Rectal smooth muscle tissue (tissue), 1 donor: ENCODE data around the gene AP1M2.

Experiments
- H3K27ac ChIP-seq: one replicate; pipeline ENCODE4 v1.7.0; 2013; ENCODE audit warnings: low read depth, low read length, inconsistent platforms
- H3K27me3 ChIP-seq: one replicate; pipeline ENCODE4 v1.7.0; 2013; ENCODE audit warnings: low read length; ENCODE audit not compliant: control insufficient read depth, insufficient read depth
- H3K36me3 ChIP-seq: one replicate; pipeline ENCODE4 v1.7.0; 2013; ENCODE audit warnings: low read length; ENCODE audit not compliant: control insufficient read depth, insufficient read depth
- H3K4me1 ChIP-seq: one replicate; pipeline ENCODE4 v1.7.0; 2013; ENCODE audit warnings: low read length; ENCODE audit not compliant: control insufficient read depth, insufficient read depth
- H3K4me3 ChIP-seq: one replicate; pipeline ENCODE4 v1.7.0; 2013; ENCODE audit warnings: low read length
- H3K9ac ChIP-seq: one replicate; pipeline ENCODE4 v1.7.0; 2013; ENCODE audit warnings: low read length

AP1M2 gene

GRCh38 chr19:10615429-10616023 lies 28.4 kb upstream of the AP1M2 start:
- Histone ChIP-seq H3K36me3 (no peaks in the 10 kb centered on the region), H3K27ac (no peak overlapping the region)

DNA sequence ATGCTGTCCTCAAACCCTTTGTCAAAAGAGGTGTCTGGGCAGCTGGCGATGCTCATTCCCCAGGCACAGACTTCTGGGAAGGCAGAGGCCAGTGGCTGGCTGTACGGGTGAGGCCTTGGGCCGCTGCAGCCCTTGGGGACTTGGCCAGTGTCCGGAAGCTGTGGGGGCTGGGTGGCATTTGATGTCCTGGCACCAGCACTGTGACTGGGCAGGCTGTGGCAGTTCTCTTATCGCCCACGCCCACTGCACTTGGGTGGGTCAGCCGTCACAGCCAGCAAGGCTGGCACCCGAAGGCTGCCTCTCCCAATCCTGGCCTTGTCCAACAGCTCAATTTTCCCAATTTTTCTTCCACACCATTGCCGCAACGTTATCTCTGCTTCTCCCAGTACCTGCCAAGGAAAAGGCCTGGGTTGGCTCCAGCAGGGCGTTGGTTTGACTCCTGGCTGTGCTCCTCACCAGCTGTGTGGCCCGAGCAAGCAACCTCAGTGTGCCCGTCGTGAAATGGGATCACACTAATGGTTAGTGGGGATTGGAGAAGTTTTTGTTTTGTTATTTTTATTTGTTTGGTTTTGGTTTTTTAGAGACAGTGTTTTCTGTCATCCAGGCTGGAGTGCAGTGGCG lies 25.5 kb upstream of the AP1M2 start:
- Histone ChIP-seq H3K27me3 (no peaks in the 10 kb centered on the region), H3K4me3 (no peak overlapping the region), H3K4me1 (no peaks in the 10 kb centered on the region), H3K36me3 (no peaks in the 10 kb centered on the region), H3K9ac (no peak overlapping the region), H3K27ac (no peak overlapping the region)

More at GRCh38 chr19:10615429-10616023, 28.4 kb upstream of the AP1M2 start:
- Histone ChIP-seq H3K9ac (no peak overlapping the region), H3K4me3 (no peak overlapping the region), H3K4me1 (no peaks in the 10 kb centered on the region), H3K27me3 (no peaks in the 10 kb centered on the region)

GRCh38 chr19:10611907-10612306 lies 24.8 kb upstream of the AP1M2 start:
- no peak overlapping the region for H3K4me3 ChIP-seq
- no peak overlapping the region for H3K27ac ChIP-seq
- no peaks in the 10 kb centered on the region for H3K36me3 ChIP-seq
- H3K27me3 ChIP-seq = no peaks in the 10 kb centered on the region
- no peak overlapping the region for H3K9ac ChIP-seq
- H3K4me1 ChIP-seq = no peaks in the 10 kb centered on the region

- no peak overlapping the region for H3K9ac ChIP-seq
- no peaks in the 10 kb centered on the region for H3K4me1 ChIP-seq
- no peaks in the 10 kb centered on the region for H3K27me3 ChIP-seq
- peak overlapping the region; percentile 39 for H3K4me3 ChIP-seq
- H3K27ac ChIP-seq = peak overlapping the region; percentile 3
- no peaks in the 10 kb centered on the region for H3K36me3 ChIP-seq
These were observed 17.4 kb upstream of the AP1M2 start for GRCh38 chr19:10604460-10604980.

DNA sequence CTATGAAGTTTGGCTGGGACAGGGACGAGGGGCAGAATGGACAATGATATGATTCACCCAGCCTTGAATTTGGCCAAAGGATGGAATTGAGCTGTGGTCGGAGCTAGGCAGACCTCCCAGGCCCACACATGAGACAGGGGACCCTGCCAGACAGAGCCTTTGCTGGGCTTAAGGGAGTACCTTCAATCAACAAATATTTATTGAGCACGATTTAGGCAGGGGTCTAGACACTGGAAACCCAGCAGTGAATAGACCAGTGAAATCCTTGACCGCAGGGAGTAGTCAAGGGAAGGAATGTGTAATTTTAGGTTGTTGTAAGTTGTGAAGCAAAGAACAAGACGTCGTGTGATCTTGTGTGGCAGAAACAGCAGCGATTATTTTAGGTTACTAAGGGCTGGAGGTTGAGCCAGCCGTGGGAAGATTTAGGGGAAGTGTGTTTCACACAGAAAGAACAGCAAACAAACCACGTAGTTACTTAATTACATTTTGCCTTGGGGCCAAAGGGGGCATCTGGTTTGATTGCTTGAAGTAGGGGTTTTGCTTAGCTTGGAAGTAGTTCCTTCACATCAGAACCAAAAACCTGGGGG lies 16.9 kb upstream of the AP1M2 start:
- Histone ChIP-seq H3K4me3 (peak overlapping the region; percentile 95), H3K27ac (peak overlapping the region; percentile 3)

DNA sequence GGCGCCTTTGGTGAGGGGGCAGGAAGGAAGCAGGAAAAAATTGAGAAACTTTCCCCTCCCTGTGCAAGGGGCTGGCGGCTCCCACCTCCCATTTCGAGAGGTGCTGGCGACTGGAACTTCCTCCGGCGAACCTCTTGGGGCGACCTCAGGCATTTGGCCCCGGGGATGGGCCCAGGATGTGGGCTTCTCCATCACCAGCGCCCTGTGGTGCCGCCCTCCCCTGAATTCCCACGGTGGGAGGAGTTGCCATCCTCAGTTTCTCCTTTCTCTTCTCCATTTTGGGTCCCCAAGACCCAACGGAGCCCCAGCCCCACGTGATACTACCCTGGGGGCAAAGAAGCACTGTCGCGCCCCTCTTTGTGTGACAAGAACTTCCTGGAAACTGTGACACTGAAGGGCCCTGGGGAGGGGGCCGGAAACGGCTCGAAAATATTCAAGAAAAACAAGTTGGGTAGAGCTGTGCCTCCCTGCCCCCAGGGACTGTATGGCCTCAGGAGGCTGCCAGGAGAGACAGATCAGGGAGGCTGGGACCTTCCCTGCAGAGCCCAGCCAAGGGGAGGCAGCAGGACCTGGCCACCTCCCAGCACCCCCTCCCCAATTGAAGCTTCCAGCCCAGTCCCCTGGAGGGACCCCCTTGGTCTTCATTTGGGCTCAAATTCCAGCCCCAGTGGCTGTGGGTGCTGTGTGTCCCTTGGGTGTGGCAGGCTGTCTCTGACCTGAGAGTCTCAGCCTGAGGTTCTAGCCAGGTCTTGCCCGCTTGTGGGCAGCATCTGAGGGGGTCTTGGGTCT lies 16.2 kb upstream of the AP1M2 start:
- peak overlapping the region; percentile 84 for H3K9ac ChIP-seq
- H3K4me3 ChIP-seq = peak overlapping the region; percentile 95
- H3K27ac ChIP-seq = peak overlapping the region; percentile 66
- no peaks in the 10 kb centered on the region for H3K36me3 ChIP-seq
- no peaks in the 10 kb centered on the region for H3K27me3 ChIP-seq
- H3K4me1 ChIP-seq = no peaks in the 10 kb centered on the region

More for the DNA sequence above, 16.9 kb upstream of the AP1M2 start:
- Histone ChIP-seq H3K27me3 (no peaks in the 10 kb centered on the region), H3K9ac (peak overlapping the region; percentile 0), H3K36me3 (no peaks in the 10 kb centered on the region), H3K4me1 (no peaks in the 10 kb centered on the region)

- peak overlapping the region; percentile 84 for H3K9ac ChIP-seq
- no peaks in the 10 kb centered on the region for H3K27me3 ChIP-seq
- H3K4me3 ChIP-seq = peak overlapping the region; percentile 95
- no peaks in the 10 kb centered on the region for H3K36me3 ChIP-seq
- H3K27ac ChIP-seq = peak overlapping the region; percentile 66
- H3K4me1 ChIP-seq = no peaks in the 10 kb centered on the region
These were observed 15.4 kb upstream of the AP1M2 start for GRCh38 chr19:10602330-10603083.

- H3K9ac ChIP-seq = no peak overlapping the region
- H3K4me3 ChIP-seq = no peak overlapping the region
- no peaks in the 10 kb centered on the region for H3K27me3 ChIP-seq
- no peaks in the 10 kb centered on the region for H3K4me1 ChIP-seq
- H3K36me3 ChIP-seq = no peaks in the 10 kb centered on the region
- H3K27ac ChIP-seq = no peak overlapping the region
These were observed 14.9 kb upstream of the AP1M2 start for GRCh38 chr19:10601999-10602329.

DNA sequence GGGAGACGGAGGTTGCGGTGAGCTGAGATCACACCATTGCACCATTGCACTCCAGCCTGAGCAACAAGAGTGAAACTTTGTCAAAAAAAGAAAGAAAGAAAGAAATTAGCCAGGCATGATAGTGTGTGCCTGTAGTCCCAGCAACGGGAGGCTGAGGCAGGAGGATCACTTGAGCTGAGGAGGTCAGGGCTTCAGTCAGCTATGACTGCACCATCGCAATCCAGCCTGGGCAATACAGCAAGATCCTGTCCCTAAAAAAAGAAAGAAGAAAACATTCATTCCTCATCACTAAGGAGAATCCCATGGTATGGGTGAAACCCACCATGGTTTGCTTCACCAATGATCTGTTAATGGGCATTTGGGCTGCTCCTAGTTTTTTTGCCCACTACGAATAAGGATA lies 13.0 kb upstream of the AP1M2 start:
- H3K4me1 ChIP-seq = no peaks in the 10 kb centered on the region
- H3K27me3 ChIP-seq = no peaks in the 10 kb centered on the region
- no peaks in the 10 kb centered on the region for H3K36me3 ChIP-seq
- H3K27ac ChIP-seq = no peak overlapping the region
- H3K4me3 ChIP-seq = no peak overlapping the region
- H3K9ac ChIP-seq = no peak overlapping the region

- Histone ChIP-seq H3K36me3 (no peaks in the 10 kb centered on the region), H3K9ac (no peak overlapping the region), H3K27ac (no peak overlapping the region), H3K4me1 (no peaks in the 10 kb centered on the region), H3K4me3 (no peak overlapping the region), H3K27me3 (no peaks in the 10 kb centered on the region)
These were observed 6.9 kb upstream of the AP1M2 start for GRCh38 chr19:10593820-10594637.

GRCh38 chr19:10593148-10593547 lies 6.0 kb upstream of the AP1M2 start:
- no peaks in the 10 kb centered on the region for H3K4me1 ChIP-seq
- H3K27ac ChIP-seq = no peak overlapping the region
- no peak overlapping the region for H3K4me3 ChIP-seq
- no peak overlapping the region for H3K9ac ChIP-seq
- no peaks in the 10 kb centered on the region for H3K36me3 ChIP-seq
- no peaks in the 10 kb centered on the region for H3K27me3 ChIP-seq
